GM18861 (cell line): Measurements from ENCODE around the gene FOXP2.

ENCODE experiments used
- ATAC-seq: cut with Tn5 transposase; IDR thresholded peaks from one replicate; pipeline ENCODE4 v1.9.1; 2021; ENCODE audit not compliant: unreplicated experiment

FOXP2 gene

GRCh38 chr7:114708646-114709045 lies 294.0 kb downstream of the FOXP2 start:
- ATAC-seq: no peak

- ATAC-seq: no peak
Observed at GRCh38 chr7:114710499-114710898, 295.9 kb downstream of the FOXP2 start.

GRCh38 chr7:114711241-114711640 lies 296.6 kb downstream of the FOXP2 start:
- no peak for ATAC-seq

GRCh38 chr7:114715907-114716306 lies 301.3 kb downstream of the FOXP2 start:
- ATAC-seq: no peak

GRCh38 chr7:114718861-114719260 lies 304.2 kb downstream of the FOXP2 start:
- peak; percentile 50 for ATAC-seq

GRCh38 chr7:114720725-114721124 lies 306.1 kb downstream of the FOXP2 start:
- ATAC-seq: no peak

- ATAC-seq: peak; percentile 26
Observed at GRCh38 chr7:114722562-114722961, 307.9 kb downstream of the FOXP2 start.

- no peak for ATAC-seq
Observed at GRCh38 chr7:114723308-114723707, 308.7 kb downstream of the FOXP2 start.

- ATAC-seq: no peak
Observed at GRCh38 chr7:114740095-114740494, 325.5 kb downstream of the FOXP2 start.

GRCh38 chr7:114740941-114741340 lies 326.3 kb downstream of the FOXP2 start:
- no peak for ATAC-seq

GRCh38 chr7:114741911-114742310 lies 327.3 kb downstream of the FOXP2 start:
- no peak for ATAC-seq
